Measurements from ENCODE around the gene CAMSAP2.
A peak's percentile ranks its signal among the peaks of the same experiment; 100 is the strongest.

Gene CAMSAP2

DNA sequence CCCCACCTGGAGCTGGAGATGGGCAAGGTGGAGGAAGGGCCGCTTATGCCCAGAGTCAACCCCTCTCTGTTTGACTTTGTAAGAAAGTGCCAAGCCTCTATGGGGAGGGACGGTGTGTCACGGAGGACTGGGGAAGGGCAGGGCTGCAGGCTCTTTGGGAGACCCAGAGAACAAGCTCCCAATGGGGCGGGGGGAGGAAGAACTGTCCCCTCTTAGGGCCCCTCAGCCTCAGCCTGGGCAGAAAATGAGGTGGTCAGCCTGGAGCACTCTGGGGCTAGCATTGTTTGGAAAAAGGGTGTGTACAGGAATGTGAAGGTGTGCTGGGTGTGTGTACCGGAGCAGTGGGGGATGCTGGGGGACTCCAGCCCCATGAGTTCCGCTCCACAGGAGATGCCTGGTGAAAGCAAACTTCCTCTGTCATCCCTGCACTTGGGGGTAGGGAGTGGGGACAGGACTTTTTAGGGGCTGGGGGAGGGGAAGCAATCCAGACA is 154.8 kb downstream of the CAMSAP2 start:
- no peak overlapping the region for H3K4me3 ChIP-seq (ENCODE audit: low read depth, low read length)
- DNase-seq (ENCODE audit: low read depth), result no peak
- TF ChIP-seq, protein P1, sequence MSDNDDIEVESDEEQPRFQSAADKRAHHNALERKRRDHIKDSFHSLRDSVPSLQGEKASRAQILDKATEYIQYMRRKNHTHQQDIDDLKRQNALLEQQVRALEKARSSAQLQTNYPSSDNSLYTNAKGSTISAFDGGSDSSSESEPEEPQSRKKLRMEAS (IDR thresholded peaks at IDR 0.05; ENCODE audit: low read depth, low read length), result no peak
- TF ChIP-seq POLR2A (IDR thresholded peaks at IDR 0.05; ENCODE audit: extremely low read depth, insufficient read length) (no peak), MYC (IDR thresholded peaks at IDR 0.05; ENCODE audit: low read depth, low read length) (no peak)
- TF ChIP-seq, protein P2, sequence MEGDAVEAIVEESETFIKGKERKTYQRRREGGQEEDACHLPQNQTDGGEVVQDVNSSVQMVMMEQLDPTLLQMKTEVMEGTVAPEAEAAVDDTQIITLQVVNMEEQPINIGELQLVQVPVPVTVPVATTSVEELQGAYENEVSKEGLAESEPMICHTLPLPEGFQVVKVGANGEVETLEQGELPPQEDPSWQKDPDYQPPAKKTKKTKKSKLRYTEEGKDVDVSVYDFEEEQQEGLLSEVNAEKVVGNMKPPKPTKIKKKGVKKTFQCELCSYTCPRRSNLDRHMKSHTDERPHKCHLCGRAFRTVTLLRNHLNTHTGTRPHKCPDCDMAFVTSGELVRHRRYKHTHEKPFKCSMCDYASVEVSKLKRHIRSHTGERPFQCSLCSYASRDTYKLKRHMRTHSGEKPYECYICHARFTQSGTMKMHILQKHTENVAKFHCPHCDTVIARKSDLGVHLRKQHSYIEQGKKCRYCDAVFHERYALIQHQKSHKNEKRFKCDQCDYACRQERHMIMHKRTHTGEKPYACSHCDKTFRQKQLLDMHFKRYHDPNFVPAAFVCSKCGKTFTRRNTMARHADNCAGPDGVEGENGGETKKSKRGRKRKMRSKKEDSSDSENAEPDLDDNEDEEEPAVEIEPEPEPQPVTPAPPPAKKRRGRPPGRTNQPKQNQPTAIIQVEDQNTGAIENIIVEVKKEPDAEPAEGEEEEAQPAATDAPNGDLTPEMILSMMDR (IDR thresholded peaks at IDR 0.05; ENCODE audit: low read depth, low read length), result no peak

- no peak for DNase-seq (ENCODE audit: low read depth)
- no peak within 1 kb of the TSS for H3K4me3 ChIP-seq (ENCODE audit: low read depth, low read length)
- TF ChIP-seq POLR2A (IDR thresholded peaks at IDR 0.05; ENCODE audit: extremely low read depth, insufficient read length) (no peak), MYC (IDR thresholded peaks at IDR 0.05; ENCODE audit: low read depth, low read length) (no peak)
- TF ChIP-seq, protein P2 (IDR thresholded peaks at IDR 0.05; ENCODE audit: low read depth, low read length), result no peak
- TF ChIP-seq, protein P1 (IDR thresholded peaks at IDR 0.05; ENCODE audit: low read depth, low read length), result no peak
Observed at GRCh38 chr1:200894712-200895442, 156.2 kb downstream of the CAMSAP2 start, which contains the start of gene INAVA. Gene INAVA, plus strand, starts transcription at chr1:200894900. Its CDS starts 3,501 bp downstream, at chr1:200898401.

GRCh38 chr1:200895443-200895789 is 156.7 kb downstream of the CAMSAP2 start:
- no peak for DNase-seq (ENCODE audit: low read depth)
- no peak for TF ChIP-seq MYC (IDR thresholded peaks at IDR 0.05; ENCODE audit: low read depth, low read length)
- TF ChIP-seq, protein P1 (IDR thresholded peaks at IDR 0.05; ENCODE audit: low read depth, low read length), result no peak
- no peak for TF ChIP-seq POLR2A (IDR thresholded peaks at IDR 0.05; ENCODE audit: extremely low read depth, insufficient read length)
- TF ChIP-seq, protein P2 (IDR thresholded peaks at IDR 0.05; ENCODE audit: low read depth, low read length), result no peak
- no peak overlapping the region for H3K4me3 ChIP-seq (ENCODE audit: low read depth, low read length)

DNA sequence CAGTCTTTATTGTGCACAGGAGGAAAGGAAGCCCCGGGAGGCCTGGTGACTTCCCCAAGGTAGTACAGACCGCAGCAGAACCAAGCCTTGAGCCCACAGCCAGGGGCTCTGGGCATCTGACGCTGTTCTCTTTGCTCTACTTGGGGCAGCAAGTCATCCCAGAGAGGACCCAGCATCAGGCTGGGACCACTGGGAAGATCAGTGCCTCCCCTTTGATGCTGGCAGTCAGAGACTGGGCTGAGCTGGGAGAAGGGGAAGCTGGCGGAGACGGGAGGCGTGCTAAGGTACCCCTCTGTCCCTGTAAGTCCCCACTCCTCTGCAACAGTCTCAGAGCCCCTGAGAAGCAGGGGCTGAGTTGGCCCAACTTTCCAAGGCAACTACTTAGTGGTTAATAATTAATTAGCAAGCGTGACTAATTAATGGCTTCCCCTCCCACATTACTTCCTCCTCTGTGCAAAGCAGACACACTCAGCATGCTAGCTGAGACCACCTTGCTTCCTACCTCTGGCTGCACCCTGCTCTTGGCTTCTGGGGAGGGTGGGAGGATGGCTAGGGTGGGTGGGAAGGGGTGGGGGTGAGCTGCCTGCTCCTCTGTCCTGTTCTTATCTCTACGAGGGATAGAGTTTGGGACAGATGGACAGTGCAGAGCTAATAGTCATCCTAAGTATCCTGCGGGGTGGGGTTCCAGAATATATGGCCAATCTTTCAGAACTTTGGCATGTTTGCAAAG is 157.3 kb downstream of the CAMSAP2 start:
- no peak for TF ChIP-seq MYC (IDR thresholded peaks at IDR 0.05; ENCODE audit: low read depth, low read length)
- TF ChIP-seq, protein P1 (IDR thresholded peaks at IDR 0.05; ENCODE audit: low read depth, low read length), result no peak
- no peak for TF ChIP-seq POLR2A (IDR thresholded peaks at IDR 0.05; ENCODE audit: extremely low read depth, insufficient read length)
- TF ChIP-seq, protein P2 (IDR thresholded peaks at IDR 0.05; ENCODE audit: low read depth, low read length), result no peak
- H3K4me3 ChIP-seq (ENCODE audit: low read depth, low read length), result no peak overlapping the region
- peak; percentile 68 for DNase-seq (ENCODE audit: low read depth)

- peak; percentile 92 for DNase-seq (ENCODE audit: low read depth)
- H3K4me3 ChIP-seq (ENCODE audit: low read depth, low read length), result no peak overlapping the region
- TF ChIP-seq, protein P1 (IDR thresholded peaks at IDR 0.05; ENCODE audit: low read depth, low read length), result no peak
- TF ChIP-seq MYC (IDR thresholded peaks at IDR 0.05; ENCODE audit: low read depth, low read length) (0 out of 2 replicates have a peak, but pooled peaks have one; percentile 6), POLR2A (IDR thresholded peaks at IDR 0.05; ENCODE audit: extremely low read depth, insufficient read length) (no peak)
- TF ChIP-seq, protein P2 (IDR thresholded peaks at IDR 0.05; ENCODE audit: low read depth, low read length), result no peak
Observed at GRCh38 chr1:200896531-200897196, 158.0 kb downstream of the CAMSAP2 start.
